Astrocyte of the spinal cord (primary cell): ENCODE data around the gene ANKRD33B.
A peak's percentile ranks its signal among the peaks of the same experiment; 100 is the strongest.

Source experiments
- DNase-seq: peaks from one replicate; pipeline ENCODE4 v3.0.0; 2011; ENCODE audit warnings: low read depth, low spot score
- H3K4me3 ChIP-seq: 2 replicates; pipeline ENCODE4 v1.5.1; 2011; ENCODE audit warnings: low read depth, mild to moderate bottlenecking, low read length, moderate library complexity
- in situ Hi-C: cut with HindIII; loops from 2 replicates; pipeline ENCODE4 v1.10.0; 2017; ENCODE audit warnings: low sequenced_read_pairs
- TF ChIP-seq, protein P1 (sequence below): IDR thresholded peaks from 2 replicates; pipeline ENCODE4 v1.5.1; 2012; ENCODE audit warnings: low read depth, mild to moderate bottlenecking, low read length, inconsistent platforms

ANKRD33B gene

GRCh38 chr5:10676224-10676623 is 112.4 kb downstream of the ANKRD33B start:
- TF ChIP-seq, protein P1, sequence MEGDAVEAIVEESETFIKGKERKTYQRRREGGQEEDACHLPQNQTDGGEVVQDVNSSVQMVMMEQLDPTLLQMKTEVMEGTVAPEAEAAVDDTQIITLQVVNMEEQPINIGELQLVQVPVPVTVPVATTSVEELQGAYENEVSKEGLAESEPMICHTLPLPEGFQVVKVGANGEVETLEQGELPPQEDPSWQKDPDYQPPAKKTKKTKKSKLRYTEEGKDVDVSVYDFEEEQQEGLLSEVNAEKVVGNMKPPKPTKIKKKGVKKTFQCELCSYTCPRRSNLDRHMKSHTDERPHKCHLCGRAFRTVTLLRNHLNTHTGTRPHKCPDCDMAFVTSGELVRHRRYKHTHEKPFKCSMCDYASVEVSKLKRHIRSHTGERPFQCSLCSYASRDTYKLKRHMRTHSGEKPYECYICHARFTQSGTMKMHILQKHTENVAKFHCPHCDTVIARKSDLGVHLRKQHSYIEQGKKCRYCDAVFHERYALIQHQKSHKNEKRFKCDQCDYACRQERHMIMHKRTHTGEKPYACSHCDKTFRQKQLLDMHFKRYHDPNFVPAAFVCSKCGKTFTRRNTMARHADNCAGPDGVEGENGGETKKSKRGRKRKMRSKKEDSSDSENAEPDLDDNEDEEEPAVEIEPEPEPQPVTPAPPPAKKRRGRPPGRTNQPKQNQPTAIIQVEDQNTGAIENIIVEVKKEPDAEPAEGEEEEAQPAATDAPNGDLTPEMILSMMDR = no peak
- in situ Hi-C loops = no loop called here
- no peak overlapping the region for H3K4me3 ChIP-seq
- DNase-seq = no peak

DNA sequence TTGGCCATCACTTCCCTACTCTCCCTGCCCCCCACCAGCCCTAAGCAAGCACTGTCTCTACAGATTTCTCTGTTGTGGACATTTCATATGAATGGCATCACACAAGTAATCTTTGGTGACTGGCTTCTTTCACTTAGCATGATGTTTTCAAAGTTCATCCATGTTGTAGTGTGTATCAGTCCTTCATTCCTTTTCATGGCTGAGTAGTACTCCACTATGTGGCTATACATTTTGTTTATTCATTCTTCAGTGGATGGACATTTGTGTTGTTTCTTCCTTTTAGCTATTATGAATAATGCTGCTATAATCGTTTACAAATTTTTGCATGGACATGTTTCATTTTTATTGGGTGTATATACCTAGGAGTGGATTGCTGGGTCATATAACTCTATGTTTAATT is 113.1 kb downstream of the ANKRD33B start:
- in situ Hi-C loops = no loop called here
- H3K4me3 ChIP-seq = no peak overlapping the region
- DNase-seq = no peak
- TF ChIP-seq, protein P1 = no peak

DNA sequence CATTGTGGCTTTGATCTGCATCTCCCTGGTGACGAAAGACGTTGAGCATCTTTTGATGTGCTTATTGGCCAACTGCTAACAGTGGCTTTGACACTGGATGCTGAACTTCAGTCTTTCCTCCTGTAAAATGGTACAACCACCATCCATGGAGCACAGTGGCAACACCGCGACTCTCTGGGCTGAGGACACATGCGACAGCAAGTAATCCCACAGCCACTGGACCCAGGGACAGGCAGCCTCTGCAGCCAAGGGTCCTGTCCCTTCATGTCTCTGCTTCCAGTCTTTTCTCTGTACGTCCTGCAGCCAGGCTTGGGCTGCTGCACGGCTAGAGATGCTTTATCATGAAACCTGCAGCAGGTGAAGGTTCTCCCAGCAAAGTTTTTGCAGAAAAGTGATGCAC is 113.7 kb downstream of the ANKRD33B start:
- no peak overlapping the region for H3K4me3 ChIP-seq
- TF ChIP-seq, protein P1 = no peak
- in situ Hi-C loops = no loop called here
- no peak for DNase-seq

DNA sequence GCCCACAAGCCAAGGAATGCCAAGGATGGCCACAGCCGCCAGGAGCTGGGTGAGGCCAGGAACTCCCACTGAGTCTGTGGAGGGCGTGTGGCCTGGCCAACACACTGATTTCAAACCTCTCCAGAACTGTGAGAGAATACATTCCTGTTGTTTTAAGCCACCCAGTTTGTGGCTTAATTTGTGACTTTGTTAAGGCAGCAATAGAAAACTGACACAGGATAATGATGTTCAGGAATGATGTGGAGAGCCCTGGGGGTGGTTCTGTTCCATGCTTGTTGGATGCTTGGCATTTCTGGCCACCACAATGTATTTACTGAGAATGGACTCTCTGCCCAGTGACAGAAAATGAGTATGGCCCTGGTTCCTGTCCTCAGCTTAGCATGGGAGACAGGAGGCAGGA is 114.4 kb downstream of the ANKRD33B start:
- in situ Hi-C loops = no loop called here
- H3K4me3 ChIP-seq = no peak overlapping the region
- TF ChIP-seq, protein P1 = no peak
- DNase-seq = peak; percentile 60

DNA sequence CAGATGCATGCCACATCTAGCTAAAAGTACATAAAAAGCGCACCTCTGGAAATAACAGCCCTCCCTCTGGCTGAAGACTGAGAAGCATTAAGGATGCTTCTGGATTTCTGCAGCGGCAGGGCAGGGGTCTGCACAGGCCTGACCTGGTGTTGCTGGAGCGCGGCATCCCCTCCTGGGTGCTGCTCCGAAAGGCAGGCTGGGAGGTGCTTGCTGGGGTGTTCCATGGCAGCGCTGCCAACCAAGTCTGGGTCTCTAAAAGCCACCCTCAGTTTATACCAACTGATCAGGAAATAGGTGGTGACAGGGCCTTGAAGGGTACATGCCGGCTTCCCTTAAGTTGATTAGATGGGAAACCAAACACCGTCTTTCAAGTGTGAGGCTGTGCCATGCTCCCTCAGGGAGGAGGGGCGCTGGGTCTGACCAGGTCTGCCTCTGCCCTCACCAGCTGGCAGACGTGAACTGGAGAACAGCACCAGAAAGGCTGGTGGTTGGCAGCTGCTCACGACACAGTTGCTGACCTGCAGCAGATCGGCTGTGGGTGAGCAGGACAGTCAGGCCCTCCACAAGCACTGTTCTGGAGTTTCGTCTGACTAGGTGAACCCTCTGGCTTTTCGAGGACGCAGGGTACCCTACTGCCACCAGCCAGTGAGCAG is 115.6 kb downstream of the ANKRD33B start:
- no peak overlapping the region for H3K4me3 ChIP-seq
- in situ Hi-C loops = no loop called here
- TF ChIP-seq, protein P1 = no peak
- no peak for DNase-seq

- H3K4me3 ChIP-seq = no peak overlapping the region
- DNase-seq = no peak
- in situ Hi-C loops = no loop called here
- TF ChIP-seq, protein P1 = no peak
Observed at GRCh38 chr5:10680876-10681481, 117.1 kb downstream of the ANKRD33B start.
